Right lobe of liver (tissue), 4 donors: ENCODE data around the gene MBOAT7.

Experiments used
- POLR2A ChIP-seq: fragments of 450-650 bp; IDR thresholded peaks from one replicate; pipeline ENCODE4 v1.6.1; 2017; ENCODE audit warnings: antibody characterized with exemption, mild to moderate bottlenecking
- TF ChIP-seq, protein P1 (sequence below), 4 donors: fragments of 200-600 bp in 3 of 4; fragments of 450-650 bp in 1 of 4; IDR thresholded peaks; one replicate each; pipeline versions ENCODE4 v1.5.1 to v1.8.0; 2016 to 2022; ENCODE audit warnings: antibody characterized with exemption in 4 of 4, mild to moderate bottlenecking in 2 of 4
- donor health status: DM: no; HTN: no; CAD: no.
- donor health status: DM: no; HTN: no; CAD: no.
- donor health status: DM: no; HTN: yes; CAD: no.

DNA sequence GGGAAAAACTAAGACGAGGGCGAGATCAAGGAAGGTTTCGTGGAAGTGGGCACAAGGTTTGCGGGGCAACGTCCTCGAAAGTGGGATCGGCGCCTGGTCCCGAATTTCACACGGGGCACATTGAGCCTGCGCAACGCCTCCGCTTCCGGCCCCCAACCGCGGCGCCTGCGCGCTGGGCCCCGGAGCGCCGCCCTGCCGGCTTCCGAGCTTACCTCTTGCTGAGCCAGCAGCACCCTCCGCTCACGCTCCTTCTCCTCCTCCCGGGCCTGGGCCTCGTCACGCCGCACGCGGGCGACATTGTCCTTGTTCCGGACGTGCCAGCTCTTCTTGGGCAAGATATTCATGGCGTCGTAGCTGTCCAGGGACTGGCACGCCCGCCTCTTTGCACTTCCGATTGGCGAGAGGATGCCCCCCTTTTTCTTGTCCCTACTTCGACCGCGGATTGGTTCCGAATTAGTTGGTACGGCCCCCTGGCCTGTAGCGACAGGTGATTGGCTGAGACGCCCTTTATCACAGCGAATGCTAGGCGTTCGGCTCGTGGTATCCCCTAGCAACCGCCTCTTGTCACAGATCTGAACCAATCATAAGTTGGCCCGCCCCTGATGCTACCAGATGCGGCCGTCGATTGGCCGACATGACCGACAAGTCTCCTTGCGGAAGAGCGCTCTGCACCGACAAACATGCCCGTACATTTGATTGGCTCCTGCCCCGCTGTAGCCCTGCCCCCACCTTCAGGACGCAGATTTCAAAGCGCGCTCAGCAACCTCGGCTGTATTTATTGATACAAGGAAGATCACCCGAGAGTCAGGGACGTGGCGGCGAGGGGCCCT, 29.8 kb downstream of the MBOAT7 start, which contains the start of gene LENG1:
- TF ChIP-seq, protein P1, sequence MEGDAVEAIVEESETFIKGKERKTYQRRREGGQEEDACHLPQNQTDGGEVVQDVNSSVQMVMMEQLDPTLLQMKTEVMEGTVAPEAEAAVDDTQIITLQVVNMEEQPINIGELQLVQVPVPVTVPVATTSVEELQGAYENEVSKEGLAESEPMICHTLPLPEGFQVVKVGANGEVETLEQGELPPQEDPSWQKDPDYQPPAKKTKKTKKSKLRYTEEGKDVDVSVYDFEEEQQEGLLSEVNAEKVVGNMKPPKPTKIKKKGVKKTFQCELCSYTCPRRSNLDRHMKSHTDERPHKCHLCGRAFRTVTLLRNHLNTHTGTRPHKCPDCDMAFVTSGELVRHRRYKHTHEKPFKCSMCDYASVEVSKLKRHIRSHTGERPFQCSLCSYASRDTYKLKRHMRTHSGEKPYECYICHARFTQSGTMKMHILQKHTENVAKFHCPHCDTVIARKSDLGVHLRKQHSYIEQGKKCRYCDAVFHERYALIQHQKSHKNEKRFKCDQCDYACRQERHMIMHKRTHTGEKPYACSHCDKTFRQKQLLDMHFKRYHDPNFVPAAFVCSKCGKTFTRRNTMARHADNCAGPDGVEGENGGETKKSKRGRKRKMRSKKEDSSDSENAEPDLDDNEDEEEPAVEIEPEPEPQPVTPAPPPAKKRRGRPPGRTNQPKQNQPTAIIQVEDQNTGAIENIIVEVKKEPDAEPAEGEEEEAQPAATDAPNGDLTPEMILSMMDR (IDR thresholded peaks at IDR 0.05): peak in 3 of 4 donors; percentile 25 to 48 (median 34)
- TF ChIP-seq POLR2A: peak; percentile 71
